ENCODE data around the gene DISP3. TPM values are rescaled to one million over a fixed set of nuclear protein-coding genes. Genes with fewer than 3 reads are reported as not detected.

The DISP3 gene
- total RNA-seq, 1 donor from 2014 or later: not detected

- Histone ChIP-seq H3K27me3 (ENCODE audit: control insufficient read depth, insufficient read depth, low read length) (no peaks in the 10 kb centered on the region), H3K4me3 (ENCODE audit: low read depth, low read length) (no peak overlapping the region), H3K36me3 (ENCODE audit: control insufficient read depth, insufficient read depth, low read length) (no peaks in the 10 kb centered on the region)
- TF ChIP-seq CTCF (IDR thresholded peaks at IDR 0.05; ENCODE audit: insufficient read depth, low read length, severe bottlenecking): no peak
- peak; percentile 90 for DNase-seq (ENCODE audit: low read depth)
- no peak for FAIRE-seq
Observed at GRCh38 chr1:11569551-11569950, 90.6 kb downstream of the DISP3 start.

GRCh38 chr1:11569954-11570353, 91.0 kb downstream of the DISP3 start:
- no peak for DNase-seq (ENCODE audit: low read depth)
- Histone ChIP-seq H3K36me3 (ENCODE audit: control insufficient read depth, insufficient read depth, low read length) (no peaks in the 10 kb centered on the region), H3K27me3 (ENCODE audit: control insufficient read depth, insufficient read depth, low read length) (no peaks in the 10 kb centered on the region), H3K4me3 (ENCODE audit: low read depth, low read length) (no peak overlapping the region)
- TF ChIP-seq CTCF (IDR thresholded peaks at IDR 0.05; ENCODE audit: insufficient read depth, low read length, severe bottlenecking): no peak
- FAIRE-seq: no peak

- DNase-seq (ENCODE audit: low read depth) (no peak), FAIRE-seq (no peak)
- H3K27me3 ChIP-seq (ENCODE audit: control insufficient read depth, insufficient read depth, low read length): no peaks in the 10 kb centered on the region
- H3K36me3 ChIP-seq (ENCODE audit: control insufficient read depth, insufficient read depth, low read length): no peaks in the 10 kb centered on the region
- no peak overlapping the region for H3K4me3 ChIP-seq (ENCODE audit: low read depth, low read length)
- TF ChIP-seq CTCF (IDR thresholded peaks at IDR 0.05; ENCODE audit: insufficient read depth, low read length, severe bottlenecking): no peak
Observed at GRCh38 chr1:11570821-11571380, 91.9 kb downstream of the DISP3 start.

GRCh38 chr1:11571906-11572616, 93.1 kb downstream of the DISP3 start:
- no peak for FAIRE-seq
- Histone ChIP-seq H3K4me3 (ENCODE audit: low read depth, low read length) (no peak overlapping the region), H3K36me3 (ENCODE audit: control insufficient read depth, insufficient read depth, low read length) (no peaks in the 10 kb centered on the region), H3K27me3 (ENCODE audit: control insufficient read depth, insufficient read depth, low read length) (no peaks in the 10 kb centered on the region)
- DNase-seq (ENCODE audit: low read depth): peak; percentile 59
- TF ChIP-seq CTCF (IDR thresholded peaks at IDR 0.05; ENCODE audit: insufficient read depth, low read length, severe bottlenecking): peak; percentile 49

- H3K27me3 ChIP-seq (ENCODE audit: control insufficient read depth, insufficient read depth, low read length): no peaks in the 10 kb centered on the region
- no peak for FAIRE-seq
Observed at GRCh38 chr1:11573116-11573692, 94.2 kb downstream of the DISP3 start.

More at GRCh38 chr1:11573116-11573692, 94.2 kb downstream of the DISP3 start:
- Histone ChIP-seq H3K36me3 (ENCODE audit: control insufficient read depth, insufficient read depth, low read length) (no peaks in the 10 kb centered on the region), H3K4me3 (ENCODE audit: low read depth, low read length) (no peak overlapping the region)
- DNase-seq (ENCODE audit: low read depth): no peak
- TF ChIP-seq CTCF (IDR thresholded peaks at IDR 0.05; ENCODE audit: insufficient read depth, low read length, severe bottlenecking): no peak

Measured in bronchial epithelial cell (primary cell).